Measurements from ENCODE around the gene USP34.
"Not testable (repeated sequence)": the region's sequence is repeated elsewhere in the genome, so short reads cannot be mapped to it uniquely, and the experiment has no call there.

Gene USP34

GRCh38 chr2:61470965-61471904 is at the start of gene USP34:
Gene USP34 (minus strand): TSS chr2:61471087. CDS start chr2:61470692, 395 bp downstream.
- H3K27ac ChIP-seq, result peak within 1 kb of the TSS; percentile 97
- DNase-seq (ENCODE audit: low read depth, low spot score), result peak; percentile 79

- H3K27ac ChIP-seq, result peak overlapping the region; percentile 9
- DNase-seq (ENCODE audit: low read depth, low spot score), result no peak
Observed at GRCh38 chr2:61520261-61520660, 49.4 kb upstream of the USP34 start.

- DNase-seq (ENCODE audit: low read depth, low spot score), result no peak
Observed at GRCh38 chr2:61512768-61513398, 42.0 kb upstream of the USP34 start.

GRCh38 chr2:61510674-61511671 is 40.1 kb upstream of the USP34 start:
- no peak overlapping the region for H3K27ac ChIP-seq
- DNase-seq (ENCODE audit: low read depth, low spot score), result no peak

More at GRCh38 chr2:61512768-61513398, 42.0 kb upstream of the USP34 start:
- H3K27ac ChIP-seq, result no peak overlapping the region

- H3K27ac ChIP-seq, result no peak overlapping the region
- no peak for DNase-seq (ENCODE audit: low read depth, low spot score)
Observed at GRCh38 chr2:61504949-61505348, 34.1 kb upstream of the USP34 start.

GRCh38 chr2:61499060-61499459 is 28.2 kb upstream of the USP34 start:
- no peak overlapping the region for H3K27ac ChIP-seq
- no peak for DNase-seq (ENCODE audit: low read depth, low spot score)

GRCh38 chr2:61493523-61493942 is 22.6 kb upstream of the USP34 start:
- DNase-seq (ENCODE audit: low read depth, low spot score), result no peak
- no peak overlapping the region for H3K27ac ChIP-seq

GRCh38 chr2:61492476-61492875 is 21.6 kb upstream of the USP34 start:
- H3K27ac ChIP-seq, result no peak overlapping the region

GRCh38 chr2:61485281-61485680 is 14.4 kb upstream of the USP34 start:
- H3K27ac ChIP-seq, result no peak overlapping the region

More at GRCh38 chr2:61492476-61492875, 21.6 kb upstream of the USP34 start:
- no peak for DNase-seq (ENCODE audit: low read depth, low spot score)

GRCh38 chr2:61478086-61478485 is 7.2 kb upstream of the USP34 start:
- no peak overlapping the region for H3K27ac ChIP-seq
- no peak for DNase-seq (ENCODE audit: low read depth, low spot score)

More at GRCh38 chr2:61485281-61485680, 14.4 kb upstream of the USP34 start:
- no peak for DNase-seq (ENCODE audit: low read depth, low spot score)

GRCh38 chr2:61476929-61477589 is 6.2 kb upstream of the USP34 start:
- H3K27ac ChIP-seq; DNase-seq (ENCODE audit: low read depth, low spot score): not testable (repeated sequence)

GRCh38 chr2:61471905-61472805 is 1.3 kb upstream of the USP34 start:
- no peak for DNase-seq (ENCODE audit: low read depth, low spot score)
- peak overlapping the region; percentile 97 for H3K27ac ChIP-seq

- H3K27ac ChIP-seq, result peak overlapping the region; percentile 97
- DNase-seq (ENCODE audit: low read depth, low spot score), result peak; percentile 10
Observed at GRCh38 chr2:61470122-61470951, 550 bp downstream of the USP34 start.

- H3K27ac ChIP-seq, result peak overlapping the region; percentile 97
- no peak for DNase-seq (ENCODE audit: low read depth, low spot score)
Observed at GRCh38 chr2:61469424-61470121, 1.3 kb downstream of the USP34 start.

GRCh38 chr2:61468231-61468630 is 2.7 kb downstream of the USP34 start:
- DNase-seq (ENCODE audit: low read depth, low spot score); H3K27ac ChIP-seq: not testable (repeated sequence)

- no peak for DNase-seq (ENCODE audit: low read depth, low spot score)
- no peak overlapping the region for H3K27ac ChIP-seq
Observed at GRCh38 chr2:61465045-61465444, 5.8 kb downstream of the USP34 start.

Measured in epithelial cell of prostate (primary cell).